Smooth muscle cell (in vitro differentiated cells): ENCODE results near the gene TPD52L2. TPM values are rescaled to one million over a fixed set of nuclear protein-coding genes. Genes with fewer than 3 reads are reported as not detected.

Source experiments
- DNase-seq: peaks from one replicate; lab custom pipeline; 2025; ENCODE audit not compliant: unreplicated experiment; lab: John Stamatoyannopoulos, UW
- H2AFZ ChIP-seq: fragments of 200-600 bp; sonication (generic); 2 replicates; pipeline ENCODE4 v1.6.0; 2016; ENCODE audit warnings: antibody characterized with exemption, low read depth, mild to moderate bottlenecking
- H3F3A ChIP-seq: fragments of 200-600 bp; sonication (generic); 2 replicates; pipeline ENCODE4 v1.6.0; 2017; ENCODE audit warnings: antibody characterized with exemption, low read depth
- H3K27ac ChIP-seq: fragments of 200-600 bp; sonication (generic); 2 replicates; pipeline ENCODE4 v1.5.1; 2016; ENCODE audit warnings: low read depth, mild to moderate bottlenecking
- H3K27me3 ChIP-seq: fragments of 200-600 bp; sonication (generic); 2 replicates; pipeline ENCODE4 v1.6.1; 2016; ENCODE audit warnings: low read depth, mild to moderate bottlenecking
- H3K36me3 ChIP-seq: fragments of 200-600 bp; sonication (generic); 2 replicates; pipeline ENCODE4 v1.5.1; 2016; ENCODE audit warnings: low read depth
- H3K4me1 ChIP-seq: fragments of 200-600 bp; sonication (generic); 2 replicates; pipeline ENCODE4 v1.5.1; 2016; ENCODE audit warnings: low read depth
- H3K4me2 ChIP-seq: fragments of 200-600 bp; sonication (generic); 2 replicates; pipeline ENCODE4 v1.6.0; 2016; ENCODE audit warnings: mild to moderate bottlenecking
- H3K4me3 ChIP-seq: fragments of 200-600 bp; sonication (generic); 2 replicates; pipeline ENCODE4 v1.5.1; 2016; ENCODE audit warnings: mild to moderate bottlenecking
- H3K79me2 ChIP-seq: fragments of 200-600 bp; sonication (generic); 2 replicates; pipeline ENCODE4 v1.6.0; 2016; ENCODE audit warnings: low read depth, mild to moderate bottlenecking
- H3K9ac ChIP-seq: fragments of 200-600 bp; sonication (generic); 2 replicates; pipeline ENCODE4 v1.6.0; 2016; ENCODE audit warnings: low read depth
- H3K9me3 ChIP-seq: fragments of 200-600 bp; sonication (generic); replicated peaks from 2 replicates; pipeline ENCODE4 v1.5.1; 2016; ENCODE audit warnings: low read depth
- H4K20me1 ChIP-seq: fragments of 200-600 bp; sonication (generic); 2 replicates; pipeline ENCODE4 v1.6.0; 2016; ENCODE audit warnings: low read depth
- CTCF ChIP-seq: fragments of 200-600 bp; sonication (generic); IDR thresholded peaks from 2 replicates; pipeline ENCODE4 v1.5.1; 2017; ENCODE audit warnings: borderline replicate concordance, mild to moderate bottlenecking, antibody characterized with exemption; ENCODE audit not compliant: insufficient read depth, poor library complexity, severe bottlenecking
- WGBS: methylation state at CpG from one replicate; pipeline ENCODE4 v1.1.7; 2016; ENCODE audit warnings: low lambda C conversion rate; 5-methylcytosine and 5-hydroxymethylcytosine counted together
- polyA plus RNA-seq: library from polyadenylated mRNA; unstranded; fragments of >200 nt; fragmentation: Nextera tagmentation; extraction: Ambion mirVana; gene quantifications from 2 replicates; pipeline ENCODE4 v1.2.1, GENCODE V29; 2016
- total RNA-seq: library from RNA; depleted of rRNA; stranded (reverse); fragments of >200 nt; gene quantifications from 2 replicates; pipeline ENCODE4 v1.2.3, GENCODE V29; 2014

The TPD52L2 gene
- total and polyA plus RNA-seq, 2 experiments from 2014 or later = 74.4 to 93.8 TPM

GRCh38 chr20:63934271-63935068, 69.4 kb downstream of the TPD52L2 start:
- Histone ChIP-seq H2AFZ (no peak overlapping the region), H3K4me1 (no peaks in the 10 kb centered on the region), H3K9me3 (no peaks in the 10 kb centered on the region), H3K4me2 (no peak overlapping the region), H3K4me3 (no peak overlapping the region), H3K36me3 (no peaks in the 10 kb centered on the region), H3K79me2 (no peaks in the 10 kb centered on the region), H3K27ac (no peak overlapping the region), H3F3A (peaks cover 8% of the 10 kb centered on the region), H3K9ac (no peak overlapping the region), H4K20me1 (peaks cover 82% of the 10 kb centered on the region), H3K27me3 (no peaks in the 10 kb centered on the region)
- DNase-seq = no peak
- peak; percentile 34 for TF ChIP-seq CTCF
- WGBS = 93% methylated on average over 37 of the region's 37 CpGs

GRCh38 chr20:63935447-63935846, 70.4 kb downstream of the TPD52L2 start:
- Histone ChIP-seq H4K20me1 (peaks cover 86% of the 10 kb centered on the region), H3K27ac (no peak overlapping the region), H3K9ac (no peak overlapping the region), H3K9me3 (no peaks in the 10 kb centered on the region), H3K4me1 (no peaks in the 10 kb centered on the region), H3F3A (peaks cover 8% of the 10 kb centered on the region), H3K36me3 (no peaks in the 10 kb centered on the region), H2AFZ (no peak overlapping the region), H3K4me2 (no peak overlapping the region), H3K79me2 (no peaks in the 10 kb centered on the region), H3K27me3 (no peaks in the 10 kb centered on the region), H3K4me3 (no peak overlapping the region)
- DNase-seq = no peak
- TF ChIP-seq CTCF = no peak
- WGBS = 96% methylated on average over 9 of the region's 9 CpGs

- Histone ChIP-seq H4K20me1 (peaks cover 96% of the 10 kb centered on the region), H3K4me1 (no peaks in the 10 kb centered on the region), H3K36me3 (no peaks in the 10 kb centered on the region), H3K4me3 (no peak overlapping the region), H3K27me3 (no peaks in the 10 kb centered on the region), H3K9ac (no peak overlapping the region), H3K27ac (no peak overlapping the region), H3F3A (peaks cover 12% of the 10 kb centered on the region), H2AFZ (no peak overlapping the region), H3K79me2 (no peaks in the 10 kb centered on the region), H3K4me2 (no peak overlapping the region), H3K9me3 (no peaks in the 10 kb centered on the region)
- 95% methylated on average over 14 of the region's 14 CpGs for WGBS
- no peak for TF ChIP-seq CTCF
- DNase-seq = no peak
Measured at GRCh38 chr20:63937596-63937995, 72.5 kb downstream of the TPD52L2 start.
